Pancreas (tissue), 10 donors: ENCODE results near the gene NBPF11. TPM values are rescaled to one million over a fixed set of nuclear protein-coding genes. Genes with fewer than 3 reads are reported as not detected.
A peak's percentile ranks its signal among the peaks of the same experiment; 100 is the strongest.
"Not testable (repeated sequence)": the region's sequence is repeated elsewhere in the genome, so short reads cannot be mapped to it uniquely, and the experiment has no call there.

Source experiments
- ATAC-seq, 4 donors: fragments of 200-7000 bp; cut with Tn5 transposase; one replicate each; pipeline versions ENCODE4 v1.8.0 to v1.9.1; 2020; ENCODE audit warnings: mild to moderate bottlenecking in 4 of 4, moderate library complexity in 4 of 4
- DNase-seq, 6 donors: peaks; one replicate each; pipeline ENCODE4 v3.0.0-alpha.2; 2020
- FAIRE-seq: peaks from 2 replicates; lab custom pipeline; 2012; peaks lifted over from hg19 to GRCh38; lab: Jason Lieb, UNC
- H3K27ac ChIP-seq, 4 donors: fragments of 200-600 bp; sonication (generic); 1 replicate in 3 of 4; 2 replicates in 1 of 4; pipeline versions ENCODE4 v1.5.0 to v1.8.0; 2020
- H3K27me3 ChIP-seq, 4 donors: fragments of 200-600 bp; one replicate each; pipeline ENCODE4 v1.8.0; 2021
- H3K36me3 ChIP-seq, 3 donors: fragments of 200-600 bp; sonication (generic) in 1 of 3; one replicate each; pipeline versions ENCODE4 v1.5.0 to v1.8.0; 2020 to 2021
- H3K4me1 ChIP-seq, 3 donors: fragments of 200-600 bp; one replicate each; pipeline ENCODE4 v1.8.0; 2021
- H3K4me3 ChIP-seq, 4 donors: fragments of 200-600 bp; sonication (generic) in 2 of 4; one replicate each; pipeline versions ENCODE4 v1.5.0 to v1.8.0; 2020 to 2021
- H3K9me3 ChIP-seq, 4 donors: fragments of 200-600 bp; one replicate each; pipeline ENCODE4 v1.8.0; 2021
- WGBS, 2 donors: extraction: QIAGEN DNeasy Blood & Tissue Kit; methylation state at CpG; one replicate each; pipeline ENCODE4 v1.1.7; 2013; 5-methylcytosine and 5-hydroxymethylcytosine counted together
- intact Hi-C, 3 donors: fragments of 100-400 bp; cut with DNase I; formaldehyde crosslinking; loops; one replicate each; pipeline versions ENCODE4 v1.11.1 to v1.14.2; 2022
- polyA plus RNA-seq, 2 donors: library from polyadenylated mRNA; stranded (reverse); fragments of 200-250 nt; gene quantifications; one replicate each; pipeline ENCODE4 v1.2.3, GENCODE V29; 2013
- total RNA-seq, 6 donors: library from RNA; stranded (reverse); fragmentation: NEBNext Ultra II Directional in 4 of 6; extraction: Animal tissue kit (Norgen Biotek cat#: 25700) in 4 of 6; gene quantifications; one replicate each; pipeline versions ENCODE4 v1.2.1 to v1.2.4, GENCODE V29; 2021 to 2023
- donor health status: healthy with polysubstance abuse.
- donor health status: DM: no; HTN: no; CAD: no; lungs with moderate emphysema.
- donor health status: DM: no; HTN: no; CAD: no.
- donor health status: control.
- donor health status: control.
- donor health status: Bipolar disorder and iron deficiency.
- donor health status: DM: yes; HTN: yes; CAD: no.
- donor health status: DM: no; HTN: no; CAD: no.
- donor health status: DM: no; HTN: no; CAD: no.
- donor health status: DM: yes; HTN: yes; CAD: no.

Gene NBPF11
- total and polyA plus RNA-seq, 8 donors = 4.0 to 9.8 (median 6.3) TPM

DNA sequence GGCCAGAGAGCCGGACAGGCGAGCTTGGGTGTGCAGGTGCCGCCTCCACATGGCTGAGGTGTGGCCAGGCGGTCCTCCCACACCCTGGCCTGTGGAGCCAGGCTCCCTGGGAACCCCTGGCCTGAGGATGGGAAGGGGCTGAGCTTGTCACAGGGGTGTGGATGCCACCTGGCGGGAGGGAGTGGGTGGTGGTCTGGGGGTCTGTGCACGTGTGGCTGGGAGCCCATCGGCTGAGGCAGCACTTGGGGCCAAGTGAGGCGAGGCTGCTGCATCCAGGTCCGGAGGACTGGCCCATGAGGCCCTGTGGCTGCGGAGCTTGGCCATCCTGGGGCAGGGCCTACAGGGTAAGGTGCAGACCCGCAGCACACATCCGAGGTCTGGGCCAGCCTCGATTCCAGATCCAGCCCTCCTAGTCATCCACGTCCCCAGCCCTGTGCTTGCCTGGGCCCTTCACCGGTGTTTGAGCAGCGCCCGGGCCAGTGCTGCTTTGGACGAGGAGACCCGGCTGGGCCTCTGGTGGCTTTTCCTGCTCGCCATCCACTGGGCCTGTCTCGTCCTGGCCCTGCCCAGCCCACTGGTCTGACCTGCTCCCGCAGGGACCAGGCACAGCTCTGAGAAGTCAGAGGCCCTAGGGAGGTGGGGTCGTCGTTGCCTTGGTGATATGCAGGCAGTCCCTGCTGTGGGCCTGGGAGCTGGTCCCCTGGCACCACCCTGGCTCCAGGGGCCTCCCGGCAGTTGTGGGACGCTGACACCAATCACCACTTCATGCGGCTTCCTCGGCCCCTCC lies 4.8 kb downstream of the NBPF11 start:
- H3K4me1 ChIP-seq, H3K36me3 ChIP-seq, H3K27me3 ChIP-seq, H3K4me3 ChIP-seq, ATAC-seq, H3K9me3 ChIP-seq, intact Hi-C loops, FAIRE-seq, H3K27ac ChIP-seq: not testable (repeated sequence)
- 92 to 98% methylated on average over 13 to 20 of the region's 28 CpGs for WGBS, 2 donors
- DNase-seq = peak in 2 of 6 donors; percentile 16 to 65

DNA sequence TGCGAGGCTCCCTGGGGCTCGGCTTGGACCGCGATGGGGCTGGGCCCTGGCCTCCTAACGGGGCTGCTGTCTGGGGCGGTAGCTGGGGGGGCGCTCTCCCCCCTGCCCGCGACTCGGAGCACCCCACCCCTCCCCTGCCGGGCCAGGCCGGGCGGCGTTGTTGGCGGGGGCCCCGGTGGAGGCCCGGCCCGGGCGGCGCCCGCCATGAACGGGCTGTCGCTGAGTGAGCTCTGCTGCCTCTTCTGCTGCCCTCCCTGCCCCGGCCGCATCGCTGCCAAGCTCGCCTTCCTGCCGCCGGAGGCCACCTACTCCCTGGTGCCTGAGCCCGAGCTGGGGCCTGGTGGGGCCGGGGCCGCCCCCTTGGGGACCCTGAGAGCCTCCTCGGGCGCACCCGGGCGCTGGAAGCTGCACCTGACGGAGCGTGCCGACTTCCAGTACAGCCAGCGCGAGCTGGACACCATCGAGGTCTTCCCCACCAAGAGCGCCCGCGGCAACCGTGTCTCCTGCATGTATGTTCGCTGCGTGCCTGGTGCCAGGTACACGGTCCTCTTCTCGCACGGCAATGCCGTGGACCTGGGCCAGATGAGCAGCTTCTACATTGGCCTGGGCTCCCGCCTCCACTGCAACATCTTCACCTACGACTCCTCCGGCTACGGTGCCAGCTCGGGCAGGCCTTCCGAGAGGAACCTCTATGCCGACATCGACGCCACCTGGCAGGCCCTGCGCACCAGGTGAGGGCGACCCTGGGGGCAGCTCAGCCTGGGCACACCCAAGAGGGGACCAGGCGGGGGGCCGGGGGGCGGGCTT lies 5.7 kb downstream of the NBPF11 start:
- ATAC-seq, H3K4me1 ChIP-seq, FAIRE-seq, H3K9me3 ChIP-seq, H3K27ac ChIP-seq, intact Hi-C loops, H3K4me3 ChIP-seq, H3K27me3 ChIP-seq, H3K36me3 ChIP-seq: not testable (repeated sequence)
- peak in 2 of 6 donors; percentile 8 to 68 for DNase-seq
- WGBS, 2 donors = 92 to 95% methylated on average over 34 to 59 of the region's 66 CpGs

DNA sequence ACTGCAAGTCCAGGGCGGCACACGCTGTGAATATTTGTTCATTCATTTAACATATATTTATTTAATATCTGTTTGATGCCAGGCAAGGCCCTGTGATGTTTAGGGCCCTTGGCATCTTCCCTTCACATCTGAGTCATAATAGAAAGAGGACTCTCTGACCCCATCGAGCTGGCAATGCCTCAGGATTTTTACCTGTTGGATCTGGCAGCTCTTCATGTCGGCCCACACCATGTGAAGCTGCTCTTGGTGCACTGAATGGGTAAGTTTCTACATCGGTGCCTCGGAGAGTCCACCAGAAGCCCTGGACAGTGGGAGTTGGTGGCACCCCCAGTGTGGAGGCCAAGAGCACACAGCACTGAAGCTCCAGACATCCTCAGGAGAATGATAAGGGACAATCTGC lies 8.9 kb downstream of the NBPF11 start:
- WGBS, 2 donors = 92 to 97% methylated on average over 3 to 6 of the region's 6 CpGs
- H3K36me3 ChIP-seq, FAIRE-seq: not testable (repeated sequence)

DNA sequence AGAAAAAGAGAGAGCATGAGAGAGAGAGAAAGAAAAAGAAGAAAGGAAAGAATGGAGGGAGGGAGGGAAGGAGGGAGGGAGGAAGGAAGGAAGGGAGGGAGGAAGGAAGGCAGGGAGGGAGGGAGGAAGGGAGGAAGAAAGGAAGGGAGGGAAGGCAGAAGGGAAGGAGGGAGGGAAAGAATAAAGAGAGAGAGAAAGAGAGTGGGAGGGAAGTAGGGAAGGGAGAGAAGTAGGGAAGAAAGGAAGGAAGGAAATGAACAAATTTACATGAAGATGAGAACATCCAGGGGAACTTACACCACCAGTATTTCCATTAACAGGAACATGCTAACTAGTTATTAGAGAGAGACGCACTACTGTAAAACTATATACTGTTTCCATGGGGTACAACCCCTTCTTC lies 10.1 kb downstream of the NBPF11 start:
- H3K36me3 ChIP-seq, DNase-seq, H3K27me3 ChIP-seq, H3K4me3 ChIP-seq, H3K27ac ChIP-seq, intact Hi-C loops, FAIRE-seq, H3K9me3 ChIP-seq, H3K4me1 ChIP-seq, ATAC-seq: not testable (repeated sequence)
- WGBS, 2 donors = 100% methylated on average over 1 of the region's 1 CpG; no CpG with 5 or more reads in 1 of the 2 donors

More for the DNA sequence above, 8.9 kb downstream of the NBPF11 start:
- H3K4me1 ChIP-seq, H3K27me3 ChIP-seq, H3K9me3 ChIP-seq, H3K27ac ChIP-seq, H3K4me3 ChIP-seq, ATAC-seq, DNase-seq, intact Hi-C loops: not testable (repeated sequence)

DNA sequence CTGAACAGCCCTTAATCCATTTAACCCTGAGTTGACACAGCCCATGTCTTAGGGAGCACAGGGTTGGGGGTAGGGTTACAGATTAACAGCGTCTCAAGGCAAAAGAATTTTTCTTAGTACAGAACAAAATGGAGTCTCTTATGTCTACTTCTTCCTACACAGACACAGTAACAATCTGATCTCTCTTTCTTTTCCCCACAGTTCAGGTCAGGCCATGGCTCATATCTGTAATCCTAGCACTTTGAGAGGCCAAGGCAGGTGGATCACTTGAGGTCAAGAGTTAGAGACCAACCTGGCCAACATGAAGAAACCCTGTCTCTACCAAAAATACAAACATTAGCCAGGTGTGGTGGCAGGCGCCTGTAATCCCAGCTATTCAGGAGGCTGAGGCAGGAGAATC lies 13.5 kb downstream of the NBPF11 start:
- H3K27ac ChIP-seq, H3K4me1 ChIP-seq, H3K27me3 ChIP-seq, DNase-seq, ATAC-seq, FAIRE-seq, H3K36me3 ChIP-seq, H3K9me3 ChIP-seq, H3K4me3 ChIP-seq, intact Hi-C loops: not testable (repeated sequence)
- WGBS, 2 donors = no CpG with 5 or more reads among the region's 2 CpGs

DNA sequence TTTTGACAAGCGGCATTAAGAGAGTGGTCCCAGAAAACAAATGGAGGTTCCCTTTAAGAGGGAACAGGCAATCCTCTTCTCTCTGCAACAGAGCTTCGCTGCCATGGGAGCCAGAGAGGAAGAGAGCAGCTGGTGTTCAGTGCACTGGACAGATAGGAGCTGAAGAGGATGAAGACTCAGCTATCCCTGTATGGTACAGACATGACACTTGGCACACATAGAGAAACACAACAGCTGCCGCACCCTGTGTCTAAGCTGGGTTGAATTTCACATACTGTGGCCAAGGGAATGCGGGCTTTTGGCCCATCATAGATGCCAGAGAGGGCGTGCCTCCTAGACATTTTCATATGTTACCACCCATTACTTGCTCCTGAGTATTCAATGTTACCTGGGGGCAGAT lies 29.7 kb downstream of the NBPF11 start:
- ATAC-seq, intact Hi-C loops, H3K27me3 ChIP-seq, H3K36me3 ChIP-seq, FAIRE-seq, H3K9me3 ChIP-seq, H3K4me3 ChIP-seq, DNase-seq, H3K27ac ChIP-seq, H3K4me1 ChIP-seq: not testable (repeated sequence)
- WGBS, 2 donors = 88 to 99% methylated on average over 5 of the region's 5 CpGs

DNA sequence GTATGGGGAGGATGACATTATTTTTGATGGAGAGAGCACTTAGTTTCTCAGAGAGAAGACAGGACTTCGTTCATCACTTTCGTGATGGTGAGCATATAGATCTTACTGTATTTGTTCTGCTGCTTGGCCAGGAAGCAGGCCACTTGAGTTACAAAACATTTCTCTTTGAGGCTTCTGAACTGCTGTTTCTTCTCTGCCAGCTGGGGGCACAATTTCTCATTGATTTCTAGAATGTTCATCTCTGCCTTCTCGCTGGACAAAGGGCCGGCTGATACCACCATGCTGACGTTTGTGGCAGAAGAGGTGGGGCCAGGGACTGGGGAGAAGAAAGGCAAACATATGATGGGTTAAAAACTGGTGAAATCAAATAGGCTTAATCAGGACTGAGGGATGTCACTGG lies 31.7 kb downstream of the NBPF11 start:
- FAIRE-seq, H3K4me3 ChIP-seq, DNase-seq, H3K27ac ChIP-seq, H3K4me1 ChIP-seq, H3K9me3 ChIP-seq, ATAC-seq, intact Hi-C loops, H3K27me3 ChIP-seq, H3K36me3 ChIP-seq: not testable (repeated sequence)
- WGBS, 2 donors = 46 to 60% methylated on average over 5 of the region's 5 CpGs

DNA sequence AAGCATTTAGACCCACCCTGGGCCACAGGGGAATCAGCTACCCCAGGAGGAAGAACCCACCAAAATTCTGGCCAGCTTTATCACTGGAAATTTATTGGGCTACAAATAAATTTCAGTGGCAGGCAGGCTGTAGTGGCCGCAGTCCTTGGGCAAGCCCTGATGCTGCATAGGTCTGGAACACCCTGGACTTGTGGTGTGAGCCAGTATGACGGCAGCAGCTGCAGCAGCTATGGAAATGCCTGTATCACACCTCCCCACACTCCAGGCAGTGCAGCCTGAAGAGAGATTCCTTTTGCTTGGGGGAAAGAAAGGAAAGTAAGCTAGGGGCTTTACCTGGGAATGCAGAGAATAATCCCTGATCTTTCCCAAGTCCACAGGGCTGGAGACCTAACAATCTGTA lies 56.3 kb downstream of the NBPF11 start:
- ATAC-seq, H3K27me3 ChIP-seq, H3K4me3 ChIP-seq, FAIRE-seq, H3K4me1 ChIP-seq, H3K36me3 ChIP-seq, intact Hi-C loops, H3K27ac ChIP-seq, DNase-seq, H3K9me3 ChIP-seq: not testable (repeated sequence)
- WGBS, 2 donors = 49 to 75% methylated on average over 2 of the region's 2 CpGs

DNA sequence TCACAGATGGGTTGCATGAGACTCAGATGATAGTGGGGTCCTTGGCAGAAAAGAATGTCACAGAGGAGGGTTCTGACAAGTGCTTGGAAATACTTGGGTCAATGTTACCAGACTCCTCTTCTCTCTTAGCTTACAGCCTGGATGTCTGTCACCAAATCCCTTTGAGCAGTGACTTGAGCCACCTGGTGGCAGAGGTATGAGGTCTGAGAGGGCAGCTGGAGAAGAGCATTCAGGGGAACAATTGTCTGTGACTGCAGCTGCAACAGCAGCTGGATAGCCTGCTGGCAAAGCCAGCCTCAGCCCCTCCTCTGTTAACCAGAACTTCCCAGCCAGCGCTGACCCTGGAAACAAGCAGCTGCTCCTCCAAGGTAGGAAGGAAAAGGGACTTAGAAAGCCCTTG lies 65.9 kb downstream of the NBPF11 start:
- intact Hi-C loops, H3K36me3 ChIP-seq, H3K9me3 ChIP-seq, H3K27ac ChIP-seq, H3K27me3 ChIP-seq, H3K4me1 ChIP-seq, DNase-seq, FAIRE-seq, H3K4me3 ChIP-seq, ATAC-seq: not testable (repeated sequence)
- no CpG with 5 or more reads among the region's 1 CpG for WGBS, 2 donors

DNA sequence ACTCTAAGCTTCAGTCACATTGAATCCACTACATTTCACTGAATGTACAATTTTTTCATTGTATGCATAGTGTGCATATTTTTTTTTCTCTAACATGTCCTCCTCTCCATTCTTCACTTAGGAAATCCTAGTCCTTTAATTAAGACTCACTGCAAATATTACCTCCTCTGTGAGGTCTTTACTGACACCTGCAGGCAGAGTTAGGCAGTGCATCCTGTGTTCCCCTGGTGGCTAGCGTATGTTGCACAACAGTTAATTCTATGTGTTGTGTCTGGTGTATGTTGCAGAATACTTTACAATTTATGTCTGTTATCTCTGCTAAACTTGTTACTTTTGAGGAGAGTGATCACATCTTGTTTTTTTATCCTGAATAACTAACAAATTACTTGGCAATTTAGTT lies 70.9 kb downstream of the NBPF11 start:
- ATAC-seq = peak; percentile 71 to 94 (median 92)
- H3K4me1 ChIP-seq, H3K27ac ChIP-seq, H3K9me3 ChIP-seq, H3K27me3 ChIP-seq, DNase-seq, H3K4me3 ChIP-seq, intact Hi-C loops, H3K36me3 ChIP-seq: not testable (repeated sequence)
- no CpG with 5 or more reads among the region's 1 CpG for WGBS, 2 donors
- peak; percentile 85 for FAIRE-seq

DNA sequence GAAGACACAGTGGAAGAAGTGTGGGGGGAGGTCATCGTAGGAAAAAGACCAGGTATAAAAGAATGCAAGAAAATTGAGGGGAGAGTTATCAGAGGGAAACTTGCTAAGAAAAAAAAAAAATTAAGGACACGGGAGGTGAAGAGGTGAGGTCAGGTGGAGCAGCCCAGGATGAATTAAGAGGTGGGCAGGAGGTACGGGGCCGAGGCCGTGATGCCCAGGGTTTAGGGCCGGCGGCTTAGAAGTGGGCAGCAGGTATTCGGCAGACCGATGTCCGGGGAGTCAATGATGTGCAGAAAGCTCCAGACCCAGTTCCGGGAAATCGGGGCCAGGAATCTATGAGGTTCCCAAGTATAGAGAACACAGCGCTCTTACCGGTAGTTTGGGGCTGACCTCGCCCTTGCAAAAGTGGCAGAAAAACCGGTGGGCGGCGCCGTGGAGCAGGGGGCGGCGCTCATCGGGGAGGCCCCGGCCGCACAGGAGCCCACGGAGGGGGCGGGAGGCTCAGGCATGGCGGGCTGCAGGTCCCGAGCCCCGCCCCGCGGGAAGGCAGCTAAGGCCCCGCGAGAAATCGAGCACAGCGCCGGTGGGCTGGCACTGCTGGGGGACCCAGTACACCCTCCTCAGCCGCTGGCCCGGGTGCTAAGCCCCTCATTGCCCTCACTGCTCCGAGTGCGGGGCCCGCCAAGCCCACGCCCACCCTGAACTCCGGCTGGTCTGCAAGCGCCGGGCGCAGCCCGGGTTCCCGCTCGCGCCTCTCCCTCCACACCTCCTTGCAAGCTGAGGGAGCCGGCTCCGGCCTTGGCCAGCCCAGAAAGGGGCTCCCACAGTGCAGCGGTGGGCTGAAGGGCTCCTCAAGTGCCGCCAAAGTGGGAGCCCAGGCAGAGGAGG lies 73.2 kb downstream of the NBPF11 start:
- intact Hi-C loops, FAIRE-seq: not testable (repeated sequence)

More for the DNA sequence above, 73.2 kb downstream of the NBPF11 start:
- ATAC-seq = peak; percentile 59 to 85 (median 72)
- H3K9me3 ChIP-seq, H3K4me1 ChIP-seq, H3K27me3 ChIP-seq, H3K36me3 ChIP-seq, H3K4me3 ChIP-seq, DNase-seq, H3K27ac ChIP-seq: not testable (repeated sequence)
- WGBS, 2 donors = no CpG with 5 or more reads among the region's 54 CpGs
